SK-N-MC (cell line): Measurements from ENCODE around the gene AK2.

ENCODE experiments used
- EZH2 ChIP-seq: fragments of 200-600 bp; sonication (generic); IDR thresholded peaks from one replicate; pipeline ENCODE4 v1.6.1; 2017; ENCODE audit warnings: antibody characterized with exemption
- POLR2AphosphoS5 ChIP-seq: IDR thresholded peaks from 2 replicates; pipeline ENCODE4 v1.6.1; 2012; ENCODE audit warnings: mild to moderate bottlenecking, low read depth, low read length, borderline replicate concordance

DNA sequence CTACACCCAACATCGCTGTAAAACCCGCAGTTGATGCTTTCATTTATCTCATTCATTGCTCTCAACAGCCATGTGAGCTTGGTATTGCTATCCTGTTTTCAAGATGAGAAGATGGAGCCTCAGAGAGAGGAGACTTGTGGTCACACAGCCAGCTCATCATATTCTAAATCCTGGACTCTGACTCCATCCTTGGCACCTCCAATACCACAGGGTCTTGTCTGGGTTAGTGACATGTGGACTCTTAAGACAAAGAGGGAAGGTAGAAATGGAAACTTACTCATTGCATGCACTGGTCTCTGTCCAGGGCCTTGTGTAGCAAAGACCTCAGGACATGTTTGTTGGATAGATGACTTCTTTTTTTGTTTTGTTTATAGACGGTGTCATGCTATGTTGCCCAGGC, 65.1 kb downstream of the AK2 start:
- no peak for TF ChIP-seq POLR2AphosphoS5
- TF ChIP-seq EZH2, result no peak
